K562 (cell line): ENCODE results near the gene AHCYL1. TPM values are rescaled to one million over a fixed set of nuclear protein-coding genes. Genes with fewer than 3 reads are reported as not detected.

Experiments
- ATAC-seq: fragments of 200-7000 bp; cut with Tn5 transposase; 3 replicates; pipeline ENCODE4 v1.9.1; 2020; ENCODE audit warnings: moderate library complexity
- BruUV-seq: library from RNA; stranded (reverse); fragments of 400-500 nt; replicated peaks from 2 replicates; lab custom pipeline; 2021; lab: Mats Ljungman, UMichigan
- CTCF ChIA-PET: fragments of 300-600 bp; formaldehyde crosslinking; extraction: SDS; loops from one replicate; lab custom pipeline; 2021; ENCODE audit warnings: low intra/inter-chr PET ratio; lab: Yijun Ruan, JAX
- POLR2A ChIA-PET: fragments of 300-600, 350-650 bp; sonication (Branson Sonifier 250); formaldehyde crosslinking; extraction: SDS; loops from one replicate; lab custom pipeline; 2021; ENCODE audit warnings: antibody characterized with exemption, inconsistent platforms; lab: Yijun Ruan, JAX
- DNase-seq, 4 experiments: peaks; one replicate each; pipeline versions ENCODE4 v3.0.0 to v3.0.0-alpha.2; 2011 to 2018; ENCODE audit warnings: low spot score in 3 of 4, mixed read lengths in 3 of 4; ENCODE audit errors: extremely low read depth in 1 of 4
- FAIRE-seq: peaks from 2 replicates; lab custom pipeline; 2011; peaks lifted over from hg19 to GRCh38; lab: Jason Lieb, UNC
- H2AFZ ChIP-seq: 2 replicates; pipeline ENCODE4 v1.6.0; 2011; ENCODE audit warnings: low read depth, low read length, control low read depth, inconsistent platforms
- H3K27ac ChIP-seq: fragments of 200-600 bp; 3 replicates; pipeline ENCODE4 v1.8.0; 2011; ENCODE audit warnings: low read depth, mild to moderate bottlenecking, control low read depth, inconsistent platforms, low read length, moderate library complexity, mixed read lengths; ENCODE audit errors: extremely low read depth
- H3K27me3 ChIP-seq, 2 experiments: fragments of 300-600 bp in 1 of 2; 2 replicates in 1 of 2; 3 replicates in 1 of 2; pipeline versions ENCODE4 v1.6.0 to v1.8.0; 2011; ENCODE audit warnings: inconsistent platforms in 2 of 2, low read length in 2 of 2, mild to moderate bottlenecking in 1 of 2, mixed read lengths in 1 of 2, moderate library complexity in 1 of 2; ENCODE audit not compliant: control insufficient read depth in 2 of 2, insufficient read depth in 2 of 2
- H3K36me3 ChIP-seq: fragments of 300-600 bp; 3 replicates; pipeline ENCODE4 v1.8.0; 2011; ENCODE audit warnings: mild to moderate bottlenecking, low read length, inconsistent platforms; ENCODE audit not compliant: control insufficient read depth, insufficient read depth
- H3K4me1 ChIP-seq, 2 experiments: fragments of 200-600 bp in 1 of 2; replicated peaks in 1 of 2; 2 replicates in 1 of 2; 3 replicates in 1 of 2; pipeline versions ENCODE4 v1.5.1 to v1.8.0; 2011; ENCODE audit warnings: inconsistent platforms in 2 of 2, low read length in 2 of 2, mild to moderate bottlenecking in 1 of 2, mixed read lengths in 1 of 2, moderate library complexity in 1 of 2; ENCODE audit not compliant: control insufficient read depth in 2 of 2, insufficient read depth in 2 of 2
- H3K4me2 ChIP-seq: 2 replicates; pipeline ENCODE4 v1.6.1; 2011; ENCODE audit warnings: low read length, control low read depth, inconsistent platforms, mixed read lengths; ENCODE audit not compliant: insufficient read depth
- H3K4me3 ChIP-seq: fragments of 200-600 bp; sonication (generic), shearing (Covaris generic); 2 replicates; pipeline ENCODE4 v1.5.1; 2016; ENCODE audit warnings: control low read depth, inconsistent platforms
- H3K79me2 ChIP-seq: fragments of 200-600 bp; 3 replicates; pipeline ENCODE4 v1.8.0; 2011; ENCODE audit warnings: low read length, inconsistent platforms; ENCODE audit not compliant: control insufficient read depth, insufficient read depth
- H3K9ac ChIP-seq, 2 experiments: 2 replicates each; pipeline versions ENCODE4 v1.6.0 to v1.6.1; 2011; ENCODE audit warnings: low read depth in 2 of 2, low read length in 2 of 2, control low read depth in 1 of 2, inconsistent platforms in 1 of 2, mild to moderate bottlenecking in 1 of 2, mixed read lengths in 1 of 2; ENCODE audit not compliant: insufficient read depth in 1 of 2
- H3K9me1 ChIP-seq: one replicate; pipeline ENCODE4 v1.6.0; 2011; ENCODE audit warnings: inconsistent platforms, mild to moderate bottlenecking, low read length, moderate library complexity; ENCODE audit not compliant: control insufficient read depth, insufficient read depth
- H3K9me3 ChIP-seq: replicated peaks from 2 replicates; pipeline ENCODE4 v1.5.1; 2011; ENCODE audit warnings: low read depth, low read length, inconsistent platforms; ENCODE audit not compliant: control insufficient read depth, insufficient read depth
- H4K20me1 ChIP-seq: replicated peaks from 2 replicates; pipeline ENCODE4 v1.6.1; 2011; ENCODE audit warnings: low read length, inconsistent platforms, mixed read lengths; ENCODE audit not compliant: control insufficient read depth, insufficient read depth
- CAMTA2 ChIP-seq: fragments of 250-450 bp; sonication (Bioruptor Pico); conservative IDR thresholded peaks from 2 replicates; pipeline ENCODE4 v1.5.1; 2022
- GATA2 ChIP-seq: sonication (generic); formaldehyde crosslinking; IDR thresholded peaks from 2 replicates; pipeline ENCODE4 v1.4.0; 2020; ENCODE audit warnings: mild to moderate bottlenecking, missing genetic modification reagents
- HNRNPH1 ChIP-seq: fragments of 200-400 bp; formaldehyde crosslinking; optimal IDR thresholded peaks from 2 replicates; pipeline ENCODE3; 2017; ENCODE audit warnings: low read depth, mild to moderate bottlenecking, low read length, moderate library complexity
- HNRNPUL1 ChIP-seq: fragments of 200-400 bp; formaldehyde crosslinking; IDR thresholded peaks from 2 replicates; pipeline ENCODE4 v1.6.1; 2017; ENCODE audit warnings: low read length
- MBD1 ChIP-seq: fragments of 250-450 bp; sonication (Bioruptor Pico); IDR thresholded peaks from 2 replicates; pipeline ENCODE4 v1.8.0; 2022; ENCODE audit warnings: inconsistent platforms
- MED1 ChIP-seq: sonication (generic); formaldehyde crosslinking; IDR thresholded peaks from 2 replicates; pipeline ENCODE4 v1.8.1; 2023; ENCODE audit warnings: missing genetic modification reagents, borderline replicate concordance
- MTA2 ChIP-seq: fragments of 450-650 bp; IDR thresholded peaks from 2 replicates; pipeline ENCODE4 v1.6.1; 2016; ENCODE audit warnings: low read depth
- TCF3 ChIP-seq: sonication (generic); formaldehyde crosslinking; IDR thresholded peaks from 2 replicates; pipeline ENCODE4 v1.4.0; 2020; ENCODE audit warnings: mild to moderate bottlenecking, missing genetic modification reagents
- ZC3H8 ChIP-seq: fragments of 450-650 bp; IDR thresholded peaks from 2 replicates; pipeline ENCODE4 v1.6.1; 2017
- ZNF311 ChIP-seq: fragments of 250-450 bp; sonication (Bioruptor Pico); IDR thresholded peaks from 2 replicates; pipeline ENCODE4 v1.4.0; 2020; ENCODE audit warnings: mild to moderate bottlenecking, moderate library complexity
- ZNF449 ChIP-seq: fragments of 250-450 bp; sonication (Bioruptor Pico); IDR thresholded peaks from 2 replicates; pipeline ENCODE4 v1.8.0; 2022; ENCODE audit warnings: moderate library complexity, mild to moderate bottlenecking, inconsistent platforms
- ZNF699 ChIP-seq: fragments of 250-450 bp; sonication (Bioruptor Pico); IDR thresholded peaks from 2 replicates; pipeline ENCODE4 v1.8.0; 2021; ENCODE audit warnings: mild to moderate bottlenecking, moderate library complexity; ENCODE audit not compliant: insufficient replicate concordance
- ZNF785 ChIP-seq: fragments of 250-450 bp; sonication (Bioruptor Pico); IDR thresholded peaks from 2 replicates; pipeline ENCODE4 v1.4.0; 2020; ENCODE audit warnings: mild to moderate bottlenecking
- WGBS: fragments of 100-300 bp; shearing (Covaris generic); methylation state at CpG from one replicate; pipeline ENCODE4 v1.1.6; 2016; ENCODE audit warnings: low coverage, mixed read lengths; ENCODE audit not compliant: insufficient coverage; ENCODE audit errors: missing lambda C conversion rate; 5-methylcytosine and 5-hydroxymethylcytosine counted together
- in situ Hi-C: fragments of 300-500 bp; cut with MboI; formaldehyde crosslinking; loops from 4 replicates; pipeline ENCODE4 v1.15.0; 2018; ENCODE audit warnings: inconsistent platforms, mixed read lengths
- intact Hi-C: fragments of 100-400 bp; cut with micrococcal nuclease; formaldehyde crosslinking; loops from 2 replicates; pipeline ENCODE4 v1.14.2; 2022
- polyA plus RNA-seq, 8 experiments: library from polyadenylated mRNA; depleted of rRNA in 4 of 8; stranded (reverse) in 5 of 8; unstranded in 3 of 8; fragments of >200 nt; fragmentation: Nextera tagmentation in 2 of 8; fragmentation: Illumina TruSeq in 1 of 8; extraction: Ambion mirVana in 2 of 8; extraction: Trizol in 1 of 8; gene quantifications; 2 replicates each; pipeline versions ENCODE4 v1.2.1 to v1.2.3, GENCODE V29; 2011 to 2014; ENCODE audit warnings: inconsistent platforms in 1 of 8, missing spikeins in 1 of 8
- total RNA-seq, 7 experiments: library from RNA; depleted of rRNA in 6 of 7; stranded (reverse); fragments of >200 nt in 6 of 7; fragmentation: Illumina TruSeq in 2 of 7; extraction: Trizol in 2 of 7; gene quantifications; 2 replicates each; pipeline versions ENCODE4 v1.2.1 to v1.2.3, GENCODE V29; 2011 to 2021; ENCODE audit warnings: low replicate concordance in 1 of 7
- TF ChIP-seq, protein P1 (sequence below): fragments of 450-650 bp; IDR thresholded peaks from 2 replicates; pipeline ENCODE4 v1.6.1; 2017; ENCODE audit warnings: antibody characterized with exemption, mild to moderate bottlenecking
- TF ChIP-seq, protein P2 (sequence below): fragments of 450-650 bp; IDR thresholded peaks from 2 replicates; pipeline ENCODE4 v1.6.1; 2014; ENCODE audit warnings: low read depth, mild to moderate bottlenecking, moderate library complexity, borderline replicate concordance

Gene AHCYL1
- total and polyA plus RNA-seq, 9 of the 15 experiments (the other 6 are each of a cell fraction or from before 2014, with no cell fraction given), result 27.3 to 118 (median 44.5) TPM

GRCh38 chr1:110065841-110066240, 81.3 kb downstream of the AHCYL1 start:
- WGBS, result 29% methylated on average over 5 of the region's 5 CpGs
- ATAC-seq (no peak), DNase-seq (no peak), FAIRE-seq (no peak)
- H3K27ac ChIP-seq, result no peak overlapping the region
- peaks cover 4 to 8% of the 10 kb centered on the region in 2 experiments; a peak in 1 of 5 replicates for H3K4me1 ChIP-seq
- ChIA-PET CTCF (no interaction called here), POLR2A (interaction anchor here (0.5 to 1.7 kb wide), 5 partner anchors 16 to 747 kb away, joined by 3 to 7 read pairs (median 3); no protein-coding TSS in a partner anchor)
- H3K36me3 ChIP-seq, result no peaks in the 10 kb centered on the region
- in situ Hi-C loops, result no loop called here
- peaks cover 8% of the 10 kb centered on the region for H4K20me1 ChIP-seq
- H3K4me2 ChIP-seq, result no peak overlapping the region
- no peaks in the 10 kb centered on the region for H3K79me2 ChIP-seq
- no peaks in the 10 kb centered on the region for H3K9me3 ChIP-seq
- peak overlapping the region in 1 of 2 experiments; percentile 23; a peak in 1 of 4 replicates for H3K9ac ChIP-seq
- no peak overlapping the region for H2AFZ ChIP-seq
- no peaks in the 10 kb centered on the region for H3K9me1 ChIP-seq
- H3K27me3 ChIP-seq, result peaks cover 0 to 12% of the 10 kb centered on the region in 2 experiments; a peak in 2 of 5 replicates
- BruUV-seq, result no TSS peak
- no peak overlapping the region for H3K4me3 ChIP-seq
- intact Hi-C loops, result no loop called here
- TF ChIP-seq GATA2 (CRISPR knock-in tag) (no peak), ZNF785 (no peak), ZC3H8 (no peak), HNRNPUL1 (no peak), MTA2 (no peak), HNRNPH1 (no peak), MBD1 (CRISPR knock-in tag) (no peak), CAMTA2 (CRISPR knock-in tag) (no peak), ZNF311 (CRISPR knock-in tag) (no peak), MED1 (CRISPR knock-in tag) (no peak), ZNF699 (CRISPR knock-in tag) (no peak), ZNF449 (CRISPR knock-in tag) (no peak), TCF3 (no peak)
- TF ChIP-seq, protein P1, sequence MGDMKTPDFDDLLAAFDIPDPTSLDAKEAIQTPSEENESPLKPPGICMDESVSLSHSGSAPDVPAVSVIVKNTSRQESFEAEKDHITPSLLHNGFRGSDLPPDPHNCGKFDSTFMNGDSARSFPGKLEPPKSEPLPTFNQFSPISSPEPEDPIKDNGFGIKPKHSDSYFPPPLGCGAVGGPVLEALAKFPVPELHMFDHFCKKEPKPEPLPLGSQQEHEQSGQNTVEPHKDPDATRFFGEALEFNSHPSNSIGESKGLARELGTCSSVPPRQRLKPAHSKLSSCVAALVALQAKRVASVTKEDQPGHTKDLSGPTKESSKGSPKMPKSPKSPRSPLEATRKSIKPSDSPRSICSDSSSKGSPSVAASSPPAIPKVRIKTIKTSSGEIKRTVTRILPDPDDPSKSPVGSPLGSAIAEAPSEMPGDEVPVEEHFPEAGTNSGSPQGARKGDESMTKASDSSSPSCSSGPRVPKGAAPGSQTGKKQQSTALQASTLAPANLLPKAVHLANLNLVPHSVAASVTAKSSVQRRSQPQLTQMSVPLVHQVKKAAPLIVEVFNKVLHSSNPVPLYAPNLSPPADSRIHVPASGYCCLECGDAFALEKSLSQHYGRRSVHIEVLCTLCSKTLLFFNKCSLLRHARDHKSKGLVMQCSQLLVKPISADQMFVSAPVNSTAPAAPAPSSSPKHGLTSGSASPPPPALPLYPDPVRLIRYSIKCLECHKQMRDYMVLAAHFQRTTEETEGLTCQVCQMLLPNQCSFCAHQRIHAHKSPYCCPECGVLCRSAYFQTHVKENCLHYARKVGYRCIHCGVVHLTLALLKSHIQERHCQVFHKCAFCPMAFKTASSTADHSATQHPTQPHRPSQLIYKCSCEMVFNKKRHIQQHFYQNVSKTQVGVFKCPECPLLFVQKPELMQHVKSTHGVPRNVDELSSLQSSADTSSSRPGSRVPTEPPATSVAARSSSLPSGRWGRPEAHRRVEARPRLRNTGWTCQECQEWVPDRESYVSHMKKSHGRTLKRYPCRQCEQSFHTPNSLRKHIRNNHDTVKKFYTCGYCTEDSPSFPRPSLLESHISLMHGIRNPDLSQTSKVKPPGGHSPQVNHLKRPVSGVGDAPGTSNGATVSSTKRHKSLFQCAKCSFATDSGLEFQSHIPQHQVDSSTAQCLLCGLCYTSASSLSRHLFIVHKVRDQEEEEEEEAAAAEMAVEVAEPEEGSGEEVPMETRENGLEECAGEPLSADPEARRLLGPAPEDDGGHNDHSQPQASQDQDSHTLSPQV, result no peak
- TF ChIP-seq, protein P2, sequence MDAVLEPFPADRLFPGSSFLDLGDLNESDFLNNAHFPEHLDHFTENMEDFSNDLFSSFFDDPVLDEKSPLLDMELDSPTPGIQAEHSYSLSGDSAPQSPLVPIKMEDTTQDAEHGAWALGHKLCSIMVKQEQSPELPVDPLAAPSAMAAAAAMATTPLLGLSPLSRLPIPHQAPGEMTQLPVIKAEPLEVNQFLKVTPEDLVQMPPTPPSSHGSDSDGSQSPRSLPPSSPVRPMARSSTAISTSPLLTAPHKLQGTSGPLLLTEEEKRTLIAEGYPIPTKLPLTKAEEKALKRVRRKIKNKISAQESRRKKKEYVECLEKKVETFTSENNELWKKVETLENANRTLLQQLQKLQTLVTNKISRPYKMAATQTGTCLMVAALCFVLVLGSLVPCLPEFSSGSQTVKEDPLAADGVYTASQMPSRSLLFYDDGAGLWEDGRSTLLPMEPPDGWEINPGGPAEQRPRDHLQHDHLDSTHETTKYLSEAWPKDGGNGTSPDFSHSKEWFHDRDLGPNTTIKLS, result no peak
